ENCODE data around the gene DUSP1.

DUSP1 gene

DNA sequence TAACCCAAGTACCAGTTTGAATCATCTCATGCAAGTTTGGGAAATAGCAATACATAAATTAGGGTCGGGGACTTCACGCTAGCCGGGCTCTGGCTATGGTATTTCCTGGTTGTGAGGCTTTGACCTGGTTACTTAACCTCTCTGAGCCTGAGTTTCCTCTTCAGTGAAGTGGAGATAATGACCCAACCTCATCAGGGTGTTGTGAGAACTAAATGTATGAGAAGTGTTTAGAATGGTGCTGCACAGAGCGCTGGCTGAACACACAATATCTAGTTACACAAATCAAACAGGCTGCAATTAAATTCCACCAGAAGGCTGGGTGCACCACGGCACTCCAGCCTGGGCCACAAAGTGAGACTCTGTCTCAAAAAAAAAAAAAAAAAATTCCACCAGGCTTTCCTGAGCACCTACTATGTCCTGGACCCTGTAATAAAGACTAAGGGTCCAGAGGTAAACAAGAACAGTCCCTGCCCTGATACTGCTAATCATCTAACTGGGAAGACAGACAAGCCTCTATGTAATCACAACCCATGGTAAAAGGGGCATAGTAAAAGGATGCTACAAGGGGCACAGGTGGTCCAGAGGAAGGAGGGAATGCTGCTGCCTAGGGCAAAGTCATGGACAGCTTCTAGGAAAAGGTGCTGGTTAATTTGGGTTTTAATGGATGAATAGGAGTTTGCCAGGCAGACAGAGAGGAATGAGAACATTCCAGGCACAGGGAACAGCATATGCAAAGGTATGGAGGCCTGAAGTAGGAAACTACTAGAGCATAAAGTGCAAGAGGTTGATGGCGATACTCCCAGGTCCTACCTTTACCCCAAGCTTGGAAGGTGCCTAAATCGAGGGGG, 27.7 kb downstream of the DUSP1 start:
- no peaks in the 10 kb centered on the region for H3K27me3 ChIP-seq
- no peaks in the 10 kb centered on the region for H3K9me3 ChIP-seq
- no peaks in the 10 kb centered on the region for H3K4me1 ChIP-seq
- DNase-seq: no peak
- no peak for TF ChIP-seq CTCF (IDR thresholded peaks at IDR 0.05; ENCODE audit: low read depth, low read length)
- H3K36me3 ChIP-seq: no peaks in the 10 kb centered on the region
- no peak overlapping the region for H3K4me3 ChIP-seq (ENCODE audit: low read depth, low read length)

GRCh38 chr5:172741206-172741582, 29.8 kb downstream of the DUSP1 start:
- no peak overlapping the region for H3K4me3 ChIP-seq (ENCODE audit: low read depth, low read length)
- H3K27me3 ChIP-seq: no peaks in the 10 kb centered on the region
- no peaks in the 10 kb centered on the region for H3K36me3 ChIP-seq
- H3K4me1 ChIP-seq: no peaks in the 10 kb centered on the region
- no peak for DNase-seq
- H3K9me3 ChIP-seq: no peaks in the 10 kb centered on the region
- TF ChIP-seq CTCF (IDR thresholded peaks at IDR 0.05; ENCODE audit: low read depth, low read length): no peak

DNA sequence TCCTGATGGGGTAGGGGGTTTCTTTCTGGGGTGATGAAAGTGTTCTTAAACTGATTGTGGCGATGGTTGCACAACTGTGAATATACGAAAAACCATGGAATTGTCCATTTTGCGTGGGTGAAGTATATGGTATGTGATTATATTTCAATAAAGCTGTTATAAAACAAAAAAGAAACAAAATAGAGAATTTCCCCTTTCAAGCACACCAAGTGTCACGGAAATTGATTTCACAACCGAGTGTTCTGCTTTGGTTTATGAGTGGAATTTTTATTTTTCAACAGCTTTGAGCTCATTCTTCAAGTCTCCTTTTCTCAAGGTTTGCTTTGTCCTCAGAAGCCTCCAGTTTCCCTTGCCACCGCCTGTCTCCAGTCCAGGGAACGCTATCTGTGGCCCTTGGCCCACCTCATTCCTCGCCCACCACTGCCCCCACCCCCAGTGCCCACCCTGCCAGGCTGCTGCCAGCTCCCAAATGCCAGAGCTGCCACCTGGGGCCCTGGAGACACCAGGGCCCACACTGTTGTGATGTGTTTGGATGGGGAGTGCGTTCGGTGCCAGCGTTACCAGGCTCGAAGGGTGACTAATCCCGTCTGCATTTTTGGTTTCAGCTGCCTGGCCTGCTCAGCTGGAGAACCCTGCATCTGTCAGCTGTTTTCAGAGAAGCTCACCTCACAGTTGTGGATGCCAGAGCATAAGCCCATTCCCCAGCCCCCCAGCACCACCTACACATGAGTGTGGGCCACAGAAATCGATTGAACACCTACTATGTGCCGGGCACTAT, 30.4 kb downstream of the DUSP1 start:
- TF ChIP-seq CTCF (IDR thresholded peaks at IDR 0.05; ENCODE audit: low read depth, low read length): no peak
- DNase-seq: no peak
- Histone ChIP-seq H3K9me3 (no peaks in the 10 kb centered on the region), H3K27me3 (no peaks in the 10 kb centered on the region), H3K4me3 (ENCODE audit: low read depth, low read length) (no peak overlapping the region), H3K36me3 (no peaks in the 10 kb centered on the region), H3K4me1 (no peaks in the 10 kb centered on the region)

DNA sequence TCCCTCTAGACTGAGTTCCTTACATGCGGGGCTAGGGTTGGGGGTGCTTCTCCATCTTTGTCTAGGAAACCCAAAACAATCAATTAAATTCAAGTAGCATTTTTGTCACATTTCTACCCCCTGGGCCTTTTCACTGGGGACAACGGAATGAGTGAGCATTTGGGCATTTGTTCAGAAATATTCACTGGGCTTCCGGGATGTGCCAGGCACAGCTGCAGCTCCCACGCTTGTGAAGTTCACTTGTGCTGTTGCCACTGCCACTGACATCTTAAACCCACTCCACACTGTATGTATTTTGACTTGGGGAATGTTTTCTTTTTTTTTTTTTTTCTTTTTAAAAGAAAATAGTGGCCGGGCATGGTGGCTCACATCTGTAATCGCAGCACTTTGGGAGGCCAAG, 31.6 kb downstream of the DUSP1 start:
- DNase-seq: no peak
- H3K4me1 ChIP-seq: no peaks in the 10 kb centered on the region
- H3K36me3 ChIP-seq: no peaks in the 10 kb centered on the region
- no peaks in the 10 kb centered on the region for H3K9me3 ChIP-seq
- no peak overlapping the region for H3K4me3 ChIP-seq (ENCODE audit: low read depth, low read length)
- no peaks in the 10 kb centered on the region for H3K27me3 ChIP-seq
- TF ChIP-seq CTCF (IDR thresholded peaks at IDR 0.05; ENCODE audit: low read depth, low read length): no peak

DNA sequence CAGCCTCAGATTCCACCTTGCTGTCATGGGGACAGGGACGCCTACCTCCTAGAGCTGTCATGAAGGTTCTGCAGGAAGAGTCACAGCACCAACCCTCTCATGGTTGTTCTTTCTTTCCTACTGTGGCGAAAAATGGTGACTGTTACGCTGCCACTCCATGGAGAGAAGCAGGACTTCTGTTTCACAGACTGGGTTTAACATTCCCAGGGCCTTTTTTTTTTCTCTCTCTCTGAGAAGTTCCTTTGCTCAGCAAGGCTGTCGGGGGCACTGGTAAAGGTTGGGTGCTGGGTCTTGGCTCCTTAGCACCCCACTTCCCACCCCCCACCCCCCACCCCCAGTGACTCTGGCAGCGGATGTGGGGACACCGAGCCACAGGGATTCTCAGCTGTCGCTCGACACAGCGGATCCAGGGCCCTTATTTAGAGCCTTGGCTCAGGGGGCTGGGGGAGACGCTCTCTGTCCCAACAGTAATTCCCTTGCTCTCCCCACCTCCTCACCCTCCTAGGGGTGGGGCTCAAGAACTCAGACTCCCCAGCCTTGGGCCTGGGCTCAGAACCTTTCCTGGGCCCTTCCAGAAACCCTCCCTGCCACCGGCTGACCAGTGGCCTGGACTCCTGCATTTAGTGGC, 34.4 kb downstream of the DUSP1 start:
- no peak overlapping the region for H3K4me3 ChIP-seq (ENCODE audit: low read depth, low read length)
- H3K4me1 ChIP-seq: no peaks in the 10 kb centered on the region
- no peak for DNase-seq
- no peak for TF ChIP-seq CTCF (IDR thresholded peaks at IDR 0.05; ENCODE audit: low read depth, low read length)
- no peaks in the 10 kb centered on the region for H3K9me3 ChIP-seq
- H3K36me3 ChIP-seq: no peaks in the 10 kb centered on the region
- H3K27me3 ChIP-seq: no peaks in the 10 kb centered on the region

Measured in BE2C (cell line).